NCI-H1694 (cell line): ENCODE results near the gene NHEJ1.

Experiments used
- DNase-seq: peaks from one replicate; lab custom pipeline; 2025; lab: John Stamatoyannopoulos, UW

Gene NHEJ1

GRCh38 chr2:219028996-219029828 lies 131.4 kb downstream of the NHEJ1 start:
- no peak for DNase-seq

- no peak for DNase-seq
These were observed 132.5 kb downstream of the NHEJ1 start for GRCh38 chr2:219028141-219028540.

- DNase-seq = no peak
These were observed 133.0 kb downstream of the NHEJ1 start for GRCh38 chr2:219027511-219028055.

GRCh38 chr2:219026946-219027345 lies 133.7 kb downstream of the NHEJ1 start:
- no peak for DNase-seq

- no peak for DNase-seq
These were observed 134.7 kb downstream of the NHEJ1 start for GRCh38 chr2:219025637-219026585.
